Naive B cell (primary cell): ENCODE measurements around the gene TCFL5. TPM values are rescaled to one million over a fixed set of nuclear protein-coding genes. Genes with fewer than 3 reads are reported as not detected.

Experiments used
- ATAC-seq, 2 donors: fragments of 150-1000 bp; cut with Tn5 transposase; 2 replicates each; pipeline ENCODE4 v1.10.0; 2021; ENCODE audit warnings: low read depth in 2 of 2, mild to moderate bottlenecking in 2 of 2, moderate library complexity in 2 of 2
- DNase-seq: peaks from one replicate; pipeline ENCODE4 v3.0.0; 2022
- H3K27ac Mint-ChIP-seq, 6 donors: one replicate each; pipeline ENCODE4 v1.8.0; 2020 to 2022; ENCODE audit warnings: mild to moderate bottlenecking in 6 of 6, mixed read lengths in 6 of 6, moderate library complexity in 5 of 6, inconsistent platforms in 2 of 6
- H3K27me3 Mint-ChIP-seq, 3 donors: one replicate each; pipeline ENCODE4 v1.8.0; 2021 to 2022; ENCODE audit warnings: mixed read lengths in 3 of 3, mild to moderate bottlenecking in 1 of 3
- H3K36me3 Mint-ChIP-seq, 2 donors: one replicate each; pipeline ENCODE4 v1.8.0; 2020 to 2022; ENCODE audit warnings: mixed read lengths in 2 of 2, inconsistent platforms in 1 of 2, mild to moderate bottlenecking in 1 of 2
- H3K4me1 Mint-ChIP-seq, 3 donors: one replicate each; pipeline ENCODE4 v1.8.0; 2020 to 2022; ENCODE audit warnings: mixed read lengths in 3 of 3, inconsistent platforms in 1 of 3, mild to moderate bottlenecking in 1 of 3, moderate library complexity in 1 of 3
- H3K4me3 Mint-ChIP-seq, 8 donors: one replicate each; pipeline ENCODE4 v1.8.0; 2020 to 2022; ENCODE audit warnings: mild to moderate bottlenecking in 8 of 8, mixed read lengths in 8 of 8, moderate library complexity in 8 of 8, inconsistent platforms in 2 of 8
- H3K9me3 Mint-ChIP-seq, 7 donors: one replicate each; pipeline ENCODE4 v1.8.0; 2020 to 2022; ENCODE audit warnings: mixed read lengths in 7 of 7, mild to moderate bottlenecking in 5 of 7, inconsistent platforms in 2 of 7, moderate library complexity in 1 of 7
- polyA plus RNA-seq, 6 donors: library from polyadenylated mRNA; unstranded; fragments of 300-500 nt; fragmentation: Illumina TruSeq; gene quantifications; one replicate each; pipeline ENCODE4 v1.2.3, GENCODE V29; 2021; ENCODE audit warnings: low read depth in 6 of 6

Gene TCFL5
- polyA plus RNA-seq, result 1 to 10 TPM in 5 of 6 donors, under 1 TPM in 1; 0.51 to 2.0 (median 1.2) TPM

DNA sequence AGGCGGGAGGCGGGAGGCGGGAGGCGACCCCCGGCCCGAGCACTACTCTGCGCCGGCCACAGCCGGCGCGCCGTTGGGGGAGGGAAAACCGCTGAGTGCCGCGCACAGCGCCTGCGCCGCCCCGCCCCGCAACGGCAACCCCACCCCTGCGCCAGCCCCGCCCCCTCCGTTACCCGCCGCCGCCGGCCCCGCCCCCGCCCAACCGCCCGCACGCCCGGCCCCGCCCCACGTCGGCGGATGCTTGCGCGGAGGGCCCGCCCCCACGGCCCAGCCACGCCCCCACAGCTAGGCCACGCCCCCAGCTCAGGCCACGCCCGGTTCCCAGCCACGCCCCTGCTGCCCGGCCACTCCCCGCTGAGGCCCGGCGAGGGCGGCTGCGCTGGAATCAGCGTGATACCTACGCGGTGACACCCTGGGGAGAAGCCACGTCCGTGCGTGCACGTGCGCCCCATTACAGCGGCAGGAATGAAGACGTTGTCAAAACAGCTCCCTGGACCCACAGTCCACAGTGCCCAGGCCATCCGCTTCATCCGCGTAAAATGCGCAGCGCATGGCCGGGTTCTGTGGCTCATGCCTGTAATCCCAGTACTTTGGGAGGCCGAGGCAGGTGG lies at the start of gene TCFL5:
Gene TCFL5 (minus strand): TSS at position 97 of the 611 bp plus-strand sequence. CDS start 152 bp downstream, outside the sequence.
- Mint-ChIP-seq H3K4me3 (peak within 1 kb of the TSS; percentile 49 to 87 (median 62)), H3K4me1 (peaks cover 15 to 17% (median 16%) of the 10 kb centered on the region in 3 donors)

DNA sequence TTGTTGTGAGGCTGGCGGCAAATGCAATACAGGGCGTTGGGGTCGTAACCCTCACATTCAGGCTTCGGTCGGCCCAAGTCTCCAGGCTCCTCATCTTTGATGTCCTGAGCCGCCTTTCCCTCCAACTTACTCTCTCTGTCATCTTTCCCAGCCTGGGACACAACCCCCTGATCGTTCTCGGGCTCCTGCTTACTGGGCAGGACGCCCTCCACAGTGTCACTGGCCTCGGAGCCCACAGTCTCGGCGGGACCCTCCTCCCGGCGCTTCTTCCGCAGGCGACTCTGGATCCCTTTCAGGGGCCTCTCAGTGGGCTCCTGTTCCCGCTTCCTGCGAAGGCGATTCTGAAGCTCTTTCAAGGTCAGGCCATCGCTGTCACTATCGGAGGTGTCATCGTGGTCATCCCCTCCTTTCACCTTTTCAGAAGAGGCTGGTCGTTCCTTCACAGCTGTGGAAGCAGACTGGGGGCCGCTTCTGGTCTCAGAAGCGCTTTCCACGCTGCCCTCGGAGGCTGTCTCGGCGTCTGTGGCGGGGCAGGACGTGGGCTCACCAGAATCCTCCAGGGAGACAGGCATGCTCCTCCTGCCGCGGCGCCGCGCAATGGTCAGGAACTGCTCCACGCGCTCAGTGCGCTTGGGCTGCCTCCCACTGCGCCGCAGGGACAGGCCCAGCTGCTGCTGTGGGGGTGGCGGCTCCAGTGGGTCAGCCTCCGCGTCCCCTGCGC lies 49.3 kb upstream of the TCFL5 start:
- DNase-seq (no peak), ATAC-seq (no peak)
- Mint-ChIP-seq H3K27me3 (no peaks in the 10 kb centered on the region), H3K27ac (peak overlapping the region in 1 of 6 donors; percentile 68), H3K36me3 (peaks cover 9 to 12% of the 10 kb centered on the region in 2 donors), H3K4me1 (peaks cover 16 to 30% (median 21%) of the 10 kb centered on the region in 3 donors), H3K9me3 (no peaks in the 10 kb centered on the region), H3K4me3 (no peak overlapping the region)

More for the DNA sequence above, at the start of gene TCFL5:
- peaks cover 0 to 5% (median 4%) of the 10 kb centered on the region in 3 donors for H3K27me3 Mint-ChIP-seq
- DNase-seq, result peak; percentile 92
- H3K9me3 Mint-ChIP-seq, result peaks cover 0 to 6% (median 3%) of the 10 kb centered on the region in 7 donors
- peaks cover 6 to 16% of the 10 kb centered on the region in 2 donors for H3K36me3 Mint-ChIP-seq
- H3K27ac Mint-ChIP-seq, result peak within 1 kb of the TSS; percentile 67 to 96 (median 90)
- peak; percentile 86 for ATAC-seq

DNA sequence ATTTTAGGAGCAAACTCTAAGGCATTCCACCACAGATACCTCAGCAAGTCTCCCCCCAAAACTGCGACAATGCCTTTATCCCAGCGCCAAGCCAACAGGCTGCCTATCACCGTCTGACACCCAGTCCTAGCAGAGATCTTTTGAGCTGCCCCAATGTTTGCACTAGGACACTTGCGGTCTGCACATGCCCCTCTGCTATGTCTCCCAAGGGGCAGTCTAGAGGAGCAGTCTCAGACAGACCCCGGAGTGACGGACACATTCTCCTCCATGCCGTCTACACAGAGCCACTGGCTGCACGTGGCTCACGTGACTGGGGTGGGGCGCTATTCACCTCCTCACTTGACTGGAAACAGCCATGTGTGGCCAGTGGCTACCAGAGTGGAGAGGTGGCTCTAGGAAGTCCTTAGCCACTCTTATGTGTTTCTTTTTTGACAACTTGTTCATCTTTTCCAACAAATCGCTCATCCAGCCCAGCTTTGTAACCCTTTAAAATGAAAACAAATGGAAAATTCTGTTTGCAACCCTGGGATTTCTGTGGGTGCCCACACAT lies 48.7 kb upstream of the TCFL5 start:
- no peak for ATAC-seq
- H3K27ac Mint-ChIP-seq, result peak overlapping the region in 2 of 6 donors; percentile 15 to 51
- H3K36me3 Mint-ChIP-seq, result peaks cover 9 to 18% of the 10 kb centered on the region in 2 donors

DNA sequence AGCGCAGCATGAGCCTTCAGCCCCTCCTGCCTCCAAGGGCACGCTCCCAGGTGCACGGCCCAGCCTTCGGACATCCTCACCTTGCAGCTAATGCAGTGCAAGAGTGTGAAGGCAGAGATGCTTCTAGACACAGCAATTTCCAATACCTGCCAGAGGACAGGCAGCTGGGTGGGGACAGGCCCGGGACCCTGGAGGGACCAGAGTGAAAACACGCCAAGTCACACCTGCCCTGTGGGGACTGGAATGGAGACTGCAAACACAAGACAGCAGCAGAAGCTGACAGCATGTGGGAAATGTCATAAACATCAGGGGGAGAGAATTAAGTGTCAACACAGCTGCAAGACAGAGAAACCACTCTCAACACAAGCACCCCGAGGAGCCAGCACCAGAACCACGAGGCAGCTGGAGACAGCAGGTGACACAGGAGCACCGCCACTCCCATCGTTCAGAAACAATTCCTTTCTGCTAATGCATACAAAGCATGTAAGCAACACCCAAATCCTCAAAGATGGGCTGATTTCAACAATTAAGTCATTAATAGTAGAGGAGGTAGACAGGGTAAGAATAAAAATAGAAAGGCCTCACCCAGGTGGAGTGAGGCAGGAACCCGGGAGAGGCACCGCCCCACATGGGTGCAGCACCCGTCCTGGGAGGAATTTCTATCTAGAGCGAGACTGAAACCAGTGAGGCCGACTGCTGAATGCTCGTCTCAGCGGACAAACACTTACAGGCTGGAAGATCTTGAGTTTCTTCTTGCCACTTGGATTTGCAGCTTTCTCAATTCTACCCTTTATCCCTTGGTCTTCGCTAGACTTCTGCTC lies 47.6 kb upstream of the TCFL5 start:
- Mint-ChIP-seq H3K36me3 (peaks cover 15 to 24% of the 10 kb centered on the region in 2 donors), H3K4me3 (no peak overlapping the region), H3K9me3 (no peaks in the 10 kb centered on the region), H3K4me1 (peaks cover 6 to 20% (median 7%) of the 10 kb centered on the region in 3 donors), H3K27ac (peak overlapping the region in 1 of 6 donors; percentile 49), H3K27me3 (no peaks in the 10 kb centered on the region)
- ATAC-seq (no peak), DNase-seq (no peak)

More for the DNA sequence above, 48.7 kb upstream of the TCFL5 start:
- no peaks in the 10 kb centered on the region for H3K9me3 Mint-ChIP-seq
- no peak for DNase-seq
- no peaks in the 10 kb centered on the region for H3K27me3 Mint-ChIP-seq
- no peak overlapping the region for H3K4me3 Mint-ChIP-seq
- H3K4me1 Mint-ChIP-seq, result peaks cover 16 to 25% (median 16%) of the 10 kb centered on the region in 3 donors

GRCh38 chr20:62907384-62908317 lies 46.0 kb upstream of the TCFL5 start:
- H3K9me3 Mint-ChIP-seq, result no peaks in the 10 kb centered on the region

DNA sequence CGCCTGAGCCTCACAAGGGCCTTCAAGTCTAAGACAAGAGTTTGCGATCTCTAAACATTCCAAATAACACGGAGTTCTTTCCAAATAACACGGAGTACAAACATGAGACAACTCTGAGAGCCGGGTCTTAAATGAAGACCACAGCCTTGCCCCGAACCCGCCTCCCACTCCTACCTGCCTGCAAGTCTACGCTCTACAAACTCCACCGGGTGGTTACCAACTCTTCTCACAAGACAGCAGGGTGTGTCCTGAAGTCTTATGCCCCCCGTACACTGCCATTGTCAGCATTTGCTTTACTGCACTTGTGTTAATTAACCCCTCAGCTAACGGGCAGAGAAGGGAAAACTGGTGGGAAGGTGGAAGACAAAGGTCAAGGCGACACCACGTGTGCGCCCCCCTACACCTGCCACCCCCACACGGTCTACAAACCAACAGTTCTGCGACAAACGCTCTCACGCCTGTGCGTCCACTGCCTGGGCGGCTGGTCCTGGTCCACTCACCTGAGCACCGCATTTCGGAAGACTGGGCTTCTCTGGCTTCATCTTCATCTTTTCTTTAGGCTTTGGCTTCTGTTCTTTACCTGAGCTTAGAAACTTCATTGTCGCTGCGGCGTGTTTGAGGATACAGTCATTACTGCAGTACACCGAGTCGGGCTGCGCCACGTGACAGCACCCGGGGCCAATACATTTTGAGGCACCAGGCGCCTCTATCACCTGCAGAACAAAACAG lies 45.2 kb upstream of the TCFL5 start:
- Mint-ChIP-seq H3K27ac (peak overlapping the region in 2 of 6 donors; percentile 56 to 81), H3K4me1 (peaks cover 0 to 11% (median 7%) of the 10 kb centered on the region in 3 donors), H3K36me3 (peaks cover 19% of the 10 kb centered on the region in 2 donors), H3K27me3 (no peaks in the 10 kb centered on the region), H3K9me3 (no peaks in the 10 kb centered on the region), H3K4me3 (no peak overlapping the region)
- DNase-seq, result no peak
- no peak for ATAC-seq

More at GRCh38 chr20:62907384-62908317, 46.0 kb upstream of the TCFL5 start:
- Mint-ChIP-seq H3K36me3 (peaks cover 19% of the 10 kb centered on the region in 2 donors), H3K27me3 (no peaks in the 10 kb centered on the region), H3K4me3 (no peak overlapping the region), H3K27ac (peak overlapping the region in 4 of 6 donors; percentile 9 to 81 (median 62)), H3K4me1 (peaks cover 0 to 13% (median 7%) of the 10 kb centered on the region in 3 donors)
- DNase-seq, result peak; percentile 29
- ATAC-seq, result peak; percentile 78 to 80

- DNase-seq, result no peak
- no peak for ATAC-seq
- no peak overlapping the region for H3K4me3 Mint-ChIP-seq
- no peaks in the 10 kb centered on the region for H3K27me3 Mint-ChIP-seq
- H3K36me3 Mint-ChIP-seq, result peaks cover 19% of the 10 kb centered on the region in 2 donors
- no peaks in the 10 kb centered on the region for H3K9me3 Mint-ChIP-seq
- H3K27ac Mint-ChIP-seq, result no peak overlapping the region
- peaks cover 0 to 11% (median 7%) of the 10 kb centered on the region in 3 donors for H3K4me1 Mint-ChIP-seq
These were observed 44.6 kb upstream of the TCFL5 start for GRCh38 chr20:62906209-62906608.

GRCh38 chr20:62905536-62906117 lies 44.0 kb upstream of the TCFL5 start:
- peak overlapping the region in 1 of 6 donors; percentile 48 for H3K27ac Mint-ChIP-seq
- no peak for ATAC-seq
- H3K27me3 Mint-ChIP-seq, result no peaks in the 10 kb centered on the region

GRCh38 chr20:62902926-62903615 lies 41.4 kb upstream of the TCFL5 start:
- no peak for DNase-seq
- H3K4me1 Mint-ChIP-seq, result peaks cover 17 to 29% (median 19%) of the 10 kb centered on the region in 3 donors
- no peaks in the 10 kb centered on the region for H3K9me3 Mint-ChIP-seq
- H3K4me3 Mint-ChIP-seq, result no peak overlapping the region
- H3K27me3 Mint-ChIP-seq, result no peaks in the 10 kb centered on the region
- no peak for ATAC-seq
- H3K36me3 Mint-ChIP-seq, result peaks cover 10 to 13% of the 10 kb centered on the region in 2 donors
- no peak overlapping the region for H3K27ac Mint-ChIP-seq

More at GRCh38 chr20:62905536-62906117, 44.0 kb upstream of the TCFL5 start:
- no peak overlapping the region for H3K4me3 Mint-ChIP-seq
- H3K9me3 Mint-ChIP-seq, result no peaks in the 10 kb centered on the region
- no peak for DNase-seq
- H3K36me3 Mint-ChIP-seq, result peaks cover 19% of the 10 kb centered on the region in 2 donors
- H3K4me1 Mint-ChIP-seq, result peaks cover 0 to 13% (median 7%) of the 10 kb centered on the region in 3 donors

GRCh38 chr20:62901891-62902290 lies 40.3 kb upstream of the TCFL5 start:
- peaks cover 18 to 27% (median 25%) of the 10 kb centered on the region in 3 donors for H3K4me1 Mint-ChIP-seq
- no peak overlapping the region for H3K4me3 Mint-ChIP-seq
- no peak for ATAC-seq
- H3K9me3 Mint-ChIP-seq, result no peaks in the 10 kb centered on the region
- peak overlapping the region in 2 of 6 donors; percentile 37 to 75 for H3K27ac Mint-ChIP-seq
- peaks cover 10 to 13% of the 10 kb centered on the region in 2 donors for H3K36me3 Mint-ChIP-seq
- no peak for DNase-seq
- no peaks in the 10 kb centered on the region for H3K27me3 Mint-ChIP-seq
